ENCODE measurements around the gene DNPEP.

Gene DNPEP

GRCh38 chr2:219387306-219388120, at the start of gene DNPEP:
DNPEP (minus strand) TSS chr2:219387912; CDS start chr2:219387794, 118 bp downstream.
- Histone ChIP-seq H3K4me3 (ENCODE audit: severe bottlenecking) (peak within 1 kb of the TSS; percentile 76), H3K27ac (ENCODE audit: poor library complexity, severe bottlenecking) (peak within 1 kb of the TSS; percentile 68), H3K9me3 (ENCODE audit: severe bottlenecking) (no peaks in the 10 kb centered on the region), H3K36me3 (ENCODE audit: low read depth) (peaks cover 20% of the 10 kb centered on the region), H3K27me3 (ENCODE audit: insufficient read depth, poor library complexity, severe bottlenecking) (peaks cover 3% of the 10 kb centered on the region), H3K4me1 (ENCODE audit: insufficient read depth, poor library complexity, severe bottlenecking) (no peaks in the 10 kb centered on the region)
- DNase-seq (ENCODE audit: low spot score) (peak; percentile 87), ATAC-seq (ENCODE audit: low read depth) (peak; percentile 69)
- TF ChIP-seq, protein P1, sequence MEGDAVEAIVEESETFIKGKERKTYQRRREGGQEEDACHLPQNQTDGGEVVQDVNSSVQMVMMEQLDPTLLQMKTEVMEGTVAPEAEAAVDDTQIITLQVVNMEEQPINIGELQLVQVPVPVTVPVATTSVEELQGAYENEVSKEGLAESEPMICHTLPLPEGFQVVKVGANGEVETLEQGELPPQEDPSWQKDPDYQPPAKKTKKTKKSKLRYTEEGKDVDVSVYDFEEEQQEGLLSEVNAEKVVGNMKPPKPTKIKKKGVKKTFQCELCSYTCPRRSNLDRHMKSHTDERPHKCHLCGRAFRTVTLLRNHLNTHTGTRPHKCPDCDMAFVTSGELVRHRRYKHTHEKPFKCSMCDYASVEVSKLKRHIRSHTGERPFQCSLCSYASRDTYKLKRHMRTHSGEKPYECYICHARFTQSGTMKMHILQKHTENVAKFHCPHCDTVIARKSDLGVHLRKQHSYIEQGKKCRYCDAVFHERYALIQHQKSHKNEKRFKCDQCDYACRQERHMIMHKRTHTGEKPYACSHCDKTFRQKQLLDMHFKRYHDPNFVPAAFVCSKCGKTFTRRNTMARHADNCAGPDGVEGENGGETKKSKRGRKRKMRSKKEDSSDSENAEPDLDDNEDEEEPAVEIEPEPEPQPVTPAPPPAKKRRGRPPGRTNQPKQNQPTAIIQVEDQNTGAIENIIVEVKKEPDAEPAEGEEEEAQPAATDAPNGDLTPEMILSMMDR (IDR thresholded peaks at IDR 0.05; ENCODE audit: poor library complexity, severe bottlenecking): no peak

DNA sequence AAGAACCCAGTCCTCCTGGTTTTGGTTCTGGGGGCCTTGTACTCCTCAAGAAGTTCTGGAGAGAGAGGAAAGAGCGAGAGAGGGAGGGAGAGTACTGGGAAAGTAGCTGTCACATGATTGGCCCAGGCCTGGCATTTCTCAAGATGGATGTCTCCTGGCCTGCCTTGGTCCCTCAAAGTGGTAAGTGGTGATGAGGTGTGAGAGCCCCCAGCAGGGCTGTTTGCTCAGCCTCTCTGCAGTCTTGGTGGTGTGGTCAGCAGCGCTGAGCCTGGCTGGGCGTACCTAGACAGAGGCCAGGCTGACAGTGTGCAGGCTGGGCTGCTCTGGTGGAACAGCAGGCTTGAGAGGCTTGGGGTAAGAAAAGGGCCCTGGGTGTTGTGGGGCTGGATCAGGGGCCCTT, 49.4 kb upstream of the DNPEP start:
- DNase-seq (ENCODE audit: low spot score): no peak
- H3K4me1 ChIP-seq (ENCODE audit: insufficient read depth, poor library complexity, severe bottlenecking): peaks cover 4% of the 10 kb centered on the region
- H3K27me3 ChIP-seq (ENCODE audit: insufficient read depth, poor library complexity, severe bottlenecking): no peaks in the 10 kb centered on the region
- no peak overlapping the region for H3K4me3 ChIP-seq (ENCODE audit: severe bottlenecking)
- no peak overlapping the region for H3K27ac ChIP-seq (ENCODE audit: poor library complexity, severe bottlenecking)
- no peaks in the 10 kb centered on the region for H3K9me3 ChIP-seq (ENCODE audit: severe bottlenecking)
- no peak for ATAC-seq (ENCODE audit: low read depth)
- TF ChIP-seq, protein P1 (IDR thresholded peaks at IDR 0.05; ENCODE audit: poor library complexity, severe bottlenecking): no peak
- no peaks in the 10 kb centered on the region for H3K36me3 ChIP-seq (ENCODE audit: low read depth)

- Histone ChIP-seq H3K4me1 (ENCODE audit: insufficient read depth, poor library complexity, severe bottlenecking) (peaks cover 3% of the 10 kb centered on the region), H3K9me3 (ENCODE audit: severe bottlenecking) (no peaks in the 10 kb centered on the region), H3K27ac (ENCODE audit: poor library complexity, severe bottlenecking) (no peak overlapping the region), H3K4me3 (ENCODE audit: severe bottlenecking) (no peak overlapping the region), H3K27me3 (ENCODE audit: insufficient read depth, poor library complexity, severe bottlenecking) (no peaks in the 10 kb centered on the region), H3K36me3 (ENCODE audit: low read depth) (no peaks in the 10 kb centered on the region)
- ATAC-seq (ENCODE audit: low read depth) (no peak), DNase-seq (ENCODE audit: low spot score) (no peak)
- TF ChIP-seq, protein P1 (IDR thresholded peaks at IDR 0.05; ENCODE audit: poor library complexity, severe bottlenecking): no peak
These were observed 48.8 kb upstream of the DNPEP start for GRCh38 chr2:219436491-219436890.

DNA sequence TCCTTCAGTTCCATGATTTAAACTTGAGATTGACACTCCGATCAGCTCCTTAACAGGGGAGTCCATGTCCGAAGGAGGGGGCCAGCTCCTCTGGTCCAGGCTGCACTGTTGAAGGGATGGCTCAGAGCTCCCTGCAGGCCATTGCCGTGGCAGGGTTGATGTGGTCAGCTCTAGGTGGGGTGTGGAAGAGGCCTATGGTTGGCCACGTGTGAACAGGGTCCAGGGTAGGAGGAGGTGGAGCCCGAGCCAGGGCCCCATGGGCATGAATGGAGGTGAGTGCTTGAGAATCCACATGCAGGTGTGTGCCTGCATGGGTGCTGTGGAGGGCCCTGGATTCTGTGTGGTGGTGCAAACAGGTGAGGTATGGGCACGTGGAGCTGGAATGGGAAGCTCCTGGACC, 48.0 kb upstream of the DNPEP start:
- no peaks in the 10 kb centered on the region for H3K27me3 ChIP-seq (ENCODE audit: insufficient read depth, poor library complexity, severe bottlenecking)
- no peak for DNase-seq (ENCODE audit: low spot score)
- TF ChIP-seq, protein P1 (IDR thresholded peaks at IDR 0.05; ENCODE audit: poor library complexity, severe bottlenecking): no peak

More for the DNA sequence above, 48.0 kb upstream of the DNPEP start:
- no peak overlapping the region for H3K4me3 ChIP-seq (ENCODE audit: severe bottlenecking)
- no peak overlapping the region for H3K27ac ChIP-seq (ENCODE audit: poor library complexity, severe bottlenecking)
- no peaks in the 10 kb centered on the region for H3K9me3 ChIP-seq (ENCODE audit: severe bottlenecking)
- no peak for ATAC-seq (ENCODE audit: low read depth)
- no peaks in the 10 kb centered on the region for H3K36me3 ChIP-seq (ENCODE audit: low read depth)
- no peaks in the 10 kb centered on the region for H3K4me1 ChIP-seq (ENCODE audit: insufficient read depth, poor library complexity, severe bottlenecking)

Measured in RWPE2 (cell line).